HTR-8/SVneo (cell line): ENCODE results near the gene HK3.
"Not testable (repeated sequence)": the region's sequence is repeated elsewhere in the genome, so short reads cannot be mapped to it uniquely, and the experiment has no call there.

Source experiments
- DNase-seq: peaks from one replicate; pipeline ENCODE4 v3.0.0; 2011; ENCODE audit warnings: low spot score, mixed read lengths; ENCODE audit not compliant: insufficient read length
- FAIRE-seq: peaks from 2 replicates; lab custom pipeline; 2011; peaks lifted over from hg19 to GRCh38; lab: Jason Lieb, UNC

Gene HK3

GRCh38 chr5:176873541-176874172, 25.5 kb downstream of the HK3 start:
- FAIRE-seq (no peak), DNase-seq (no peak)

- FAIRE-seq, DNase-seq: not testable (repeated sequence)
Measured at GRCh38 chr5:176873011-176873410, 26.1 kb downstream of the HK3 start.

GRCh38 chr5:176872586-176872985, 26.6 kb downstream of the HK3 start:
- not testable (repeated sequence) for FAIRE-seq, DNase-seq

- not testable (repeated sequence) for DNase-seq, FAIRE-seq
Measured at GRCh38 chr5:176870644-176871043, 28.5 kb downstream of the HK3 start.

- DNase-seq (peak; percentile 48), FAIRE-seq (peak; percentile 59)
Measured at GRCh38 chr5:176870110-176870591, 29.0 kb downstream of the HK3 start.

GRCh38 chr5:176869501-176870109, 29.5 kb downstream of the HK3 start:
- FAIRE-seq (no peak), DNase-seq (no peak)

DNA sequence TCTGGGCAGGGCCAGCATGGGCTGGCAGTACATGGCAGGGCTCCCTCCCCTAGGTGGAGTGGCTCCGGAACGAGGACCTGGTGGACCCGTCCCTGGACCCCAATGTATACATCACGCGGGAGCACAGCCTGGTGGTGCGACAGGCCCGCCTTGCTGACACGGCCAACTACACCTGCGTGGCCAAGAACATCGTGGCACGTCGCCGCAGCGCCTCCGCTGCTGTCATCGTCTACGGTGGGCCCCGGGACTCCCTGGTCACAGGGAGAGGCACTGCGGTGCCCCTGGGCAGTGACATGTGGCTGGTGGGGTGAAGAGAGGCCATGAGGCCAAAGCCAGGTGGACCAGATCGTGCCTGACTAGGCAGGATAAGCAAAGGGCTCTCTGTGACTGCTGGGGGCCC, 30.4 kb downstream of the HK3 start:
- DNase-seq (no peak), FAIRE-seq (no peak)

- DNase-seq: no peak
- FAIRE-seq: no peak
Measured at GRCh38 chr5:176868126-176868525, 31.0 kb downstream of the HK3 start.

GRCh38 chr5:176866707-176867310, 32.3 kb downstream of the HK3 start:
- DNase-seq (no peak), FAIRE-seq (no peak)

GRCh38 chr5:176865964-176866363, 33.2 kb downstream of the HK3 start:
- FAIRE-seq: no peak

DNA sequence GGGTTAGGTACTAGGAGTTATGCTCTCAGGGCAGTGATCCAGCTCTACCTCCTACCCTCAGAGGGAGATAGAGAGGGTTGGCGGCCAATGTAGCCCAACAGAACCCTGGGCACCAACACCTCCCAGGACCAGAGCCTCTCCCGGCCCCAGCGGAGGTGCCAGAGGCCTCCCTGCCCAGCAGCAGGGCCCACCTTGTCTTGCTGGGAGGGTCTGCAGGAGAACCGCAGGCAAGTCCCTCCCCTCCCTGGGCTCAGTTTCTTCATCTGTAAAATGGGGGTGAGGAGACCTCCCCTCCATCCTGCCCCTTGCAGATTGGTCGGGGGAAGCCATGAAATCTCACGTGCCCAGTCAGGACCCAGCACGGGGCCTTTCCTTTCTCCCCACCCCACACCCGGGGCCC, 34.4 kb downstream of the HK3 start:
- FAIRE-seq (no peak), DNase-seq (no peak)

More at GRCh38 chr5:176865964-176866363, 33.2 kb downstream of the HK3 start:
- no peak for DNase-seq

GRCh38 chr5:176863765-176864098, 35.4 kb downstream of the HK3 start:
- DNase-seq: no peak
- FAIRE-seq: no peak

GRCh38 chr5:176863041-176863764, 35.9 kb downstream of the HK3 start:
- DNase-seq (no peak), FAIRE-seq (no peak)

- FAIRE-seq (no peak), DNase-seq (no peak)
Measured at GRCh38 chr5:176862330-176862995, 36.7 kb downstream of the HK3 start.

DNA sequence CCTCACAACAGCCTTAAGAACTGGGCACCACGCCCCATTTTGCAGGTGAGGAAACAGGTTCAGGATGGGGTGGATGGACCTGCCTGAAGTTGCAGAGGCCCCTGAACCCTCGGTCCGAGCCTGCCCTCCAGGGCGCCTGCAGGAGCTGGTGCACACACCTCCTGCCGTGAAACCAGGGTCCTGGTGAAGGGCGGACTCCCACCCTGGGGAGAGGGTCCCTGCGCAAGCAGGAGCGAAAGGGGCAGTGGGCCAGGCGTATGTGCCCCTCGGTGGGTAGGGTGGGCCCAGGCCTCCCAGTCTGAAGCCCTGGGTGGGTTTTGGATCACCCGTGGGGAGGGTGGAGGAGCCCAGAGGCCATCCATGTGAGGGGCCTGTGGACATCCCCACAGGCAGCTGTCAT, 37.9 kb downstream of the HK3 start:
- DNase-seq: no peak

GRCh38 chr5:176860381-176860780, 38.8 kb downstream of the HK3 start:
- DNase-seq (no peak), FAIRE-seq (no peak)

More for the DNA sequence above, 37.9 kb downstream of the HK3 start:
- no peak for FAIRE-seq

DNA sequence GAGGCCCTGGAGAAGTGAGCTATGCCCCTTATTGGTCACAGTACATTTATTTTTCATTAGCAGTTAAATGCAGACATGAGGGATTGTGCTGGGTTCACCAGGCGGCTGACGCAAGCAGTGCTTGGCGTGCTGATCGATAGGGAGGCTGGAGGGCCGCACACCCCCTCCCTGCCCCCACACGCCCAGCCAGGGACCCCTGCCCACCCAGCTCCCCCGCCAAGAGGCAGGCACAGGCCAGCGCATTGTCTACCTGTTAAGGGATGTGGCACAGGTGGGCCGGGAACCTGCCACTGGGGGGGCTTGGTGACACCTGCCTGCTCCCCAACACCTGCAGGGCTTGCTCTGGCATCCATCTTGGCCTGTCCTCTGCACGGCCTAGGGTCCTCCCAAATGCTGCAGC, 39.2 kb downstream of the HK3 start:
- FAIRE-seq: no peak

DNA sequence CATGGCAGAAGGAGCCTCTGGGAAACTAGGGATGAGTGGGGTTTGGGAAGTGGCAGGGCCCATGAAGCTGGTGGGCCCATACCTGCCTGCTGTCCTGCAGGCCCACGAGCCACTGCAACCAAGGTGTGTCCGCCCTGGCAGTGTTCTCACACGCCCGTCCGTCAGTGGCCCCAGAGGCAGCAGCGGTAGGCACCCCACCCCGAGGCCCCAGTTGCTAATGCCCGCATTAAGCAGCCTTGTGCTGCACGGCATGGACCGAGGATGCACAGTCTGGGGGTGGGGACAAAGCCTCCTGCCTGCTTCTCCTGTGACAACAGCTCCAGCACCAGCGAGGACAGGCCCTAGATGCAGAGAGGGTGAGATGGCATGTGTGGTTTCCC, 41.3 kb downstream of the HK3 start:
- DNase-seq (no peak), FAIRE-seq (no peak)

More for the DNA sequence above, 39.2 kb downstream of the HK3 start:
- no peak for DNase-seq

- FAIRE-seq: no peak
- no peak for DNase-seq
Measured at GRCh38 chr5:176857216-176857893, 41.8 kb downstream of the HK3 start.

GRCh38 chr5:176856746-176857145, 42.4 kb downstream of the HK3 start:
- FAIRE-seq: no peak
- DNase-seq: no peak
